NCI-H526 (cell line): ENCODE results near the gene CD300LF.

Experiments
- DNase-seq, 2 experiments: peaks; one replicate each; lab custom pipeline; 2025; lab: John Stamatoyannopoulos, UW

Gene CD300LF

DNA sequence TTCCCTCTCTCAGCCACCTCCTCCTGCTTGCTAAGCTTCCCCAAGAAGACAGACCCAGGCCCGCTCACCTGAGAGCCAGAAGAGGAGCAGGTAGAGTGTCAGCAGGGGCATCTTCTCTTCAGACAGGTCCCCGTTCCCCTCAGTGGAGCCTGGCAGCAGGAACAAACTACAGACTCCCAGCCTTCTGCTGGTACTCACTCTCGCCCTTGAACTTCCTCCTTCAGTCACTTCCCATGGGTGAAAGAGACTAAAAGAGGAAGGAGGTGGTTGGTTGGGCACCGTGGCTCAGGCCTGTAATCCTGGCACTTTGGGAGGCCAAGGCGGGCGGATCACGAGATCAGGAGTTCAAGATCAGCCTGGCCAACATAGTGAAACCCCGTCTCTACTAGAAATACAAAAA, at the start of gene CD300LF:
CD300LF (minus strand) TSS at position 168 of the 400 bp plus-strand sequence; CDS start at position 111, 57 bp downstream.
- DNase-seq: no peak

DNA sequence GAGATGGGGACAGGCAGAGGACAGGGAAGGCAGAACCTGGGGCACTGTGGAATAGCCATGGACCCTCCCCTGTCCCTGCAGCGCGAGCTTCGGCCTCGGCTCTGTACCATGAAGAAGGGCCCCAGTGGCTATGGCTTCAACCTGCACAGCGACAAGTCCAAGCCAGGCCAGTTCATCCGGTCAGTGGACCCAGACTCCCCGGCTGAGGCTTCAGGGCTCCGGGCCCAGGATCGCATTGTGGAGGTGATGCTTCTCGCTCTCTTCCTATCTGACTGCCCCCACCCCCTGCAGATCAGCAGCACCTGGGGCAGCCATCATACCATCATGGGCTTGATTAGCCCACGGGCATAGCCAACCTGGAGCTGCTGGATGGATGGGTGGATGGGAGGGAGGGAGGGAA, 49.2 kb upstream of the CD300LF start:
- DNase-seq: no peak

DNA sequence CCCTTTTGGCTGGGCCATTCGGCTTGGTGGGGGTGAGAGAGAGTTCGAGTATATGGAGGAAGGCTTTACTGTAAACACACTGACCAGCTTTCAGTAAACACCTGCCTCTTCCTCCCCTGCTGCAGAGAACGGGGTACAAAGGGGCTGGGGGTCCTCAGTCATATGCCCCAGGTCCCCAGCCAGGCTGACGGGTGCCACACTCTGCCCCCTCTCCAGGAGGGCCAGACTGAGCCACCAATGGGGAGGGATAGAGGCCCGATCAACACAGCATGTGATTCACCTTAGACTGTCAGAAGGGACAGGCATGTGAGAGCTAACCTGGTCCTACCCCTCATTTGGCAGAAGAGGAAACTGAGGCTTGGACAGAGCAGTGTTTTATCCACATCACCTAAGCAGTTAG, 48.7 kb upstream of the CD300LF start:
- no peak for DNase-seq

DNA sequence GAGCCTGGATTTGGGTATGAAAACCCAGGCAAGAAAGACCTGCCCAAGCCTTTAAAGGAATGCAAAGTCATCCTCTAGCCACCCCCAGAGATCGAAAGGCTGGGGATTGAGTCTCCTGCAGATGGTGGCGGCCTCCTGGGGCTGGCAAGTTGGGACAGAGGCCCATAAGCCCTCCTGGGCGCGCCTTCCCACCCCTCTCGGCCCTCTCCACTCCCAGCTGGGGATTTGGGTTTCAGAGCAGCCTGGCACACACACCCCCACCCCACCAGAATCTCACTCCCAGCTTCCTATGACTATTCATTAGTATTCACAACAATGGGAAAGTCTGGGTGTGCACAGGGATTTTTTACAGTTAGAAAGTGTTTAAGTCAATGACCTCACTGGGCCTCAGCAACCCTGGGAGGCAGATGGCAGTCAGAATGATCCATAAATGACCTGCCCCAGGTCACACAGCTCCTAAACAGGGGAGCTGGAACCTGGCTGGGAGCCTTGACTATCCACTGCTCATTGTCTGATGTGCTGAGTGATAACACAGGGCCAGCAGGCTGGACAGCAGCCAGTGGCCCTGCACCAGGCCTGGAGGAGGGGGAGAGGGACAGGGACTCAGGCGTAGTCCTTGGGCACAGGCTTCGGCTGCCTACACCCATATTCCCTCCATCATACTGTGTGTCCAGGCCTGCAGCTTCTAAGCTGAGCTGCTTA, 47.8 kb upstream of the CD300LF start:
- DNase-seq: no peak

DNA sequence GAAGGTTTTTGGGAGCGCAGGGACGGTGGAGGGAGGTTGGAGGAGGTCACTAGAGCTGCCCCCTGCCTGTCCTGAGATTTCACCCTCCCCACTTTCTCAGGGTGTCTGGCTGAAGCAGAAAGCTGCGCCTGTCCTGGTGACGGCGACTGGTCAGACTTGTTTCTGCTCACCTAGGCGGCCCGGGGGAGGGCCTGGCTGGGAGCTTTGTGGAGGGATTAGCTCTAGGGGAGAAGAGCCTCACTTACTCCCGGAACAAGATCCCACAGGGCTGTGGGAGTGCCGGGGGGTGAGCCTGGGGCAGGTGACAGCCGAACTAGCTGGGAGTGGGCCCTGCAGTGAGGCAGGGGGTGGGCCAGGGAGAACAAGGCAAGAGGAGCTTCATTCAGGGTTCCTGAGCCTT, 47.2 kb upstream of the CD300LF start:
- peak in 1 of 2 experiments; percentile 59 for DNase-seq

DNA sequence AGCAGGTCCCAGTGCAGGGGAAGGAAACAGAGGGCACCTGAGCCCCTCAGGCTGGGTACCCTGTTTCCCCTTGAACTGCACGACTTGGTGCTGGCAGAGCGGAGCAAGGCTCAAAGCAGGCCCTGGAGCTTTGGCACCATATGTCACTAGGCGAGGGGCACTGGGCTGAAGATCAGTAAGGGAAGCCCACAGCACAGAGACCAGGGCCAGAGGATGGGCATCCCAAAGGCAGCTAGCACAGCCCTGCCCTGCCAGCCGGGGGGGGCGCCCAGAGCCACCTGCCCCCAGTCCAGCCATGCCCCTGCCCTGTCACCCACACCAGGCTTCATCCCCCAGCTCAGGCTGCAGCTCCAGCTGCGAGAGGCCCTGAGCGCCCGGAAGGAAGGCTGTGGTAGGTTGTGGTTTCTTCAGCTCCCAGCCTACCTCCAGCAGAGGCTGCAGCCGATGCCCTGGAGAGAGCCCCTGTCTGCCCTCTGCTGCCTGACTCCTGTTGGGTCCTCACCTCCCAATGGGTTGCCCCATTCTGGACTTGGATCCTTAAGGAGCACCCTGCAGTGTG, 46.6 kb upstream of the CD300LF start:
- peak in 1 of 2 experiments; percentile 35 for DNase-seq

DNA sequence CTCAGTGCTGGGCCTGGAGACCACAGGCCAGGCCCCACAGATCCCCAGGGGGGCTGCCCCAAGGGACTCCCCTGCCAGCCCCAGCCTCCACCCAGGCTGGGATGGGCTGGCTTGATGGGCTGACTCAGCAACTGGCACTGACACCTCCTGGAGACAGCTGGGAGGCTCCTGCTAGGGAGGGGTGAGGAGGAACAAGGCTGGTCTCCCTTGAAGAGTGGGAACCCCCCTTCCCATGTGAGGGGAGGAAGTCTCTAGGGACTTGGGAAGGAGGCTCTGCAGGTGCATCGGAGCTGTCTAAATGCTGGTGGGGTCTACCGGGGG, 46.1 kb upstream of the CD300LF start:
- DNase-seq: no peak

DNA sequence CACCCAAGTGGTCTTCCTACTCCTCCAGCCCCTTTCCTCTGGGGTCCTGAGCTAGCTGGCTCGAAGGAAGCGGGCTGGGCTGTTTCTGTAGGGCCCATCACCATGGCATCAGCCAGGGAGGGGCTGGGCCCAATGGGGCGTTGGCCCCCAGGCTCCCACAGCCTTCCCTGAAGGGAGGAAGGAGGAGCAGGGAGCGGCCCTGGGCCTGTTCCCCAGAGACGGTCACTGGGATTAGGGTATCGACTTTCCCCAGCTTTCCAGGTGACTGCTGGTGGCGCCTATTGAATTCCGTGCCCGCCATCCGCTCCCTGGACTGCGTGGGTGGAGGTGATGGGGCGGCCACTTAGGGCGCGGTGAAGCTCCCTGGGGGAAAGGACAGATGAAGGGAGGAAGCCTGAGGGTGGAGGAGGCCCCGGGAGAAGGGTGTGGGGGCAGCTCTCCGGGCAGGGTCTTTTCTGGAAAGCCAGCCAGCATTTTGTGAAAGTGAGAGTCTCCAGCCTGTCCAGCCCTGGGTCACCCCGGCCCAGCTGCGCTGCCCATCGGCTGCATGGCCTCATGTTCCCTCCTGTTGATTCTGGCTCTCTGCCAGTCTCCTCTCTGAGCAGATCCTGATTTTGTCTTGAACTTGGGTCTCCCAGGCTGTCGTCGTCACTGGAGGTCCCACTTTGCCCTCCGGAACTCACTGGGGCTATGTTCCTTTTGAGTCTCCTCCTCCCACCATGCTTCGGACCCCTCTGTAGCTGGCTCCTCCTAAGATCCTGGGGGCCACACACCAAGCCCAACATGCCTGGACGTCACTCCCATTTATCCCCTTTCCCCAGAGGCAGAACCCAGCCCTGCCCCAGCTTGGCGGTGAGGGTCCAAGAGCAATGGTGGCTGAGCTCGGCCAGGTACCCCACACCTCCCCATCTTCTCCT, 45.5 kb upstream of the CD300LF start:
- peak; percentile 56 to 81 for DNase-seq

DNA sequence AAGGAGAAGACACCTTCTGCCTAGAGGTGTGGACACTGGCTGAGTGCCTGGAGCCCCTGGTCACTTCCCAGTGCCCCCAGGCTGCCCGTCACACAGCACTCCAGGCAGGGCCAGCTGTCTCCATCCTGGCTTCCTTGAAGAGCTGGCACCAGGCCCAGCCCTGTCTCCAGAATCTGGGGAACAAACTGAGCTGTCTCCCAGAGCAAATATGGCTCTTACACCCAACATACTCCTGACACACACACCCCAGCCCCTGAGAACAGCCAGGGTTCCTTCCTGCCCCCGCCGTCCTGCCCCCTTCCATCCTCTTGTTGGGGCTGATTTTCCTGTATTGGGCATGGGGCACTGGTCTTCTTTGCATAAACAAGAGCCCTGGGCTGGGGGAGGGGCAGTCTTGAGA, 44.8 kb upstream of the CD300LF start:
- no peak for DNase-seq

DNA sequence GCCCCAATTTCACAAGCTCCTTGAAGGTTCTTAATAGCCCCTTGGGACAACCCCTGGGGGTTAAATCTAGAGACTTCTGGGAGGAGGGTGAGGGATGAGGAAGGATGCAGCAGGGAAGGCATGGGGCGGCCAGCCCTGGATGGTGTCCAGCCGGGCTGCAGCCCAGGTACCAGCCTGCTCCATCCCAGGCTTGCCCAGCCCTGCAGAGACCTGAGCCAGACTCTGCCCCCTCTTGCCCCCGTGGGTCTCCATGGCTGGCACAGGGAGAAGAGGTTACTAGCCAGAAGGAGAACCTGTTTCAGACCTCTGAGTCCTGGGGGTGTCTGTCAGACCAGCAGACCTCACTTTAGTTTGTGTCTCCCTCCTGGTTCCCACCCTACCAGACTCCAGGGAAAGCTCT, 44.2 kb upstream of the CD300LF start:
- no peak for DNase-seq

DNA sequence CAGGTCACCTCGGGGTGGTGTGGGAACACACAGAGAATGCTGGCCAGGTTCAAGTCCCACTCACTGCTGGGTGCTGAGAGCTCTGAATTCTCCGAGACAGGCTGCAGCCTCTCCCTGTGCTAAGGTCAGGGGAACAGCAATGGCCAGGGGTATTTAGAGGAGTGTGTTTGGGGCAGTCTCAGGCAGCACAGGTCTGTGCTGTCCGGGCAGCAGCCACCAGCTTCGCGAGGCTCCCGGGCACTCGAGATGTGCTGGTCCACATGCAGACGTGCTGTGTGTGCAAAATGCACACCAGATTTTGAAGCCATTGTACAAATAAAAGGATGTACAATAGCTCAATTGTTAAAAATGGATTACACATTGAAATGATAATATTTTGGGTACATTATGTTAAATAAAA, 42.8 kb upstream of the CD300LF start:
- no peak for DNase-seq

DNA sequence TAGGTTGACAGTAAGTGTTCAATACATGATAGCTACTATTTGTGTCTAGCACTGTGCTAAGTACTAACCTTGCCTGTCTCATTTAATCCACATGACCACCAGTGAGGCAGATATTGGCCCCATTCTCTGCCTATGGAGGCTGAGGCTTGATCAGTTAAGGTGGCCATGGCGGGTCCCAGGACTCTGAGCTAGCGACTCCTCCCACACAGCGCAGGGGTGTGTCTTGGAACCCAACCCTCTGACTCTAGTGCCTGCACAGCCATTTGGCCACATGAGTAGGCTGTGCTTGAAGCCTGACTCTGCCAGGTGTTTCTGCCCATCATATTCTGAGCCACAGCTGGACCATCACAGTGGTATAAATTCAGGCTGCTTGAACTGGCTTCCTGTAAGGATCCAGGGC, 42.1 kb upstream of the CD300LF start:
- no peak for DNase-seq

DNA sequence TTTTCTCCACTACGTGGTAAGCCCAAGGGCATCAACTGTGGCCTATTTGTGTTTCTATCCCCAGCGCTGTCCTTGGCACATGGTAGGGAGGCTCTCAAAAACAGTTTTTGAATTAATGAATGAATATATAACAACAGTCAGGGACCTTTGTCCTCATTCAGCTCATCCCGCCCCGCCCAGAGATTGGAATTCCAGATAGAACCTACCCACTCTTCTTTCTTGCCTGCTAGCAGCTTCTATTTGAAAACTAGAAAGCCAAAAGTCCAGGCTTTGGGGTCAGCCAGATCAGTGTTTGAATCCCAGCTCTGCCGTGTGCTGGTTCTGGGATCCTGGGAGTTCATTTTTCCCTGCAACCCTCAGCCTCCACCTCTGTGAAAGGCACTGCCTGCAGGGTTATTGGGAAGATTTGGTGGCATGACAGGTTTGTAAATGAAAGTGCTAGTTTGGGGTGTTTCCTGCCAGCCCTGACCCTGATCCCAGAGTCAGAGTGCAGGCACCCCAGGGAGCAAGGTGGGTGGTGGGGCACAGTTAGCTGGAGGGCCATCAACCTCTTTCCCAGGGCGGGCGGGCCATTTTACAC, 40.2 kb upstream of the CD300LF start:
- DNase-seq: no peak

DNA sequence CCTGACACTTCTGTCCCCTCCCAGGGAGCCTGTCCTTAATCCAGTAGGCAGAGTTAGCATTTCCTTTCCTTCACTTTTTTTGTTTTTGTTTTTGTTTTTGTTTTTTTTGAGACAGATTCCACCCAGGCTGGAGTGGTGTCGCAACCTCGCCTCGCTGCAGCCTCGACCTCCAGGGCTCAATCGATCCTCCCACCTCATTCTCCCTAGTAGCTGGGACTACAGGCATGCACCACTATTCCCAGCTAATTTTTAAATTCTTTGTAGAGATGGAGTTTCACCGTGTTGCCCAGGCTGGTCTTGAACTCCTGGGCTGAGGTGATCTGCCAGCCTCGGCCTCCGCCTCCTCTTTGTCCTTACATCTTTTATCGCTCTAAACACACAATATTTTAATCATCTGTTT, 39.7 kb upstream of the CD300LF start:
- no peak for DNase-seq

DNA sequence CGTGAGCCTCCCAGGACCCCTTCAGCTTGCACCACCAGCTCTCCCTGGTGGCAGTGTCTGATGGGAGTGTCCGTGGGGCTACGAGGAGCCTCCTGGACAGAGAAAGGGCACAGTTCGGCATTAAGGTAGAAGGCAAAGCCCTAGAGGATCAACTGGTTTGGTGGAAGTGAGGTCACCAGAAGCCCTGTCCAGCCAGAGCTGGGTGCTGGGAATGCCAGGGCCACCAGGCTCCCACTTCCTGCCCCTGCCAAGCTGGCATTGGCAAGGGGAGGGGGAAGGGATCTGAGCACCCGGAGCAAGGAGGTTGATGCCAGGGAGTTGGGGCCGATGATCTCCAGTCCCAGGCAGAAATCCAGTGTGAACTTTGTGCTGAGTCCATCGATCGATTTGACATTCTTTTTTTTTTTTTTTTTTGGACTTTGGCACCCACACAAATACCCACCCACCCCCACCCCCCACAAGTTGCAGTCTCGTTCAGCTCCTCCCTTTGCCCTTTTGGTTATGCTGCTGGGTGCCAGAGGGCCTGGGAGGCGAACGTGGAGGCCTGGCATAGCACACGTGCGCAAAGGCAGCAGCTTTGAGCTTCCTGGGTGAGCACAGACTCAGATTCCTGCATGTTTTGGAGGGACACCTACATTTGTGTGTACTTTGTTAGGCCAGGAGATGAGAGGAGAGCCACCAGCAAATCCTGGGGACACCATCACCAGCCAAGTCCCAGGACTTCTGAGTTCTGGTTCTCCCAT, 37.8 kb upstream of the CD300LF start:
- DNase-seq: no peak

DNA sequence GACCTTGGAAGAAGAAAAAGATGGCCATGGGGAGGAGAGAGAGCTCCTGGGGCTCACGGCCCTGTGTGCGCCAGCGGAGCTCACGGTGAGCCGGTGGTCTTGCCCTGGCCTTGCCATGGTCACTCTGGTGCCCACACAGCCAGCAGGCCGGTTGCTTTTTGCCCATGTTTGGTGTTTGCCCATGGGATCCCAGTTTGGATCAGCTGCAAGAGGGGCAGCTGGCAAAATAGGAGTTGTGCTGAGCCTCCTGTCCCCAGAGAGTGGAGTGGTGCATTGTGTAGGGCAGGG, 37.3 kb upstream of the CD300LF start:
- DNase-seq: no peak

DNA sequence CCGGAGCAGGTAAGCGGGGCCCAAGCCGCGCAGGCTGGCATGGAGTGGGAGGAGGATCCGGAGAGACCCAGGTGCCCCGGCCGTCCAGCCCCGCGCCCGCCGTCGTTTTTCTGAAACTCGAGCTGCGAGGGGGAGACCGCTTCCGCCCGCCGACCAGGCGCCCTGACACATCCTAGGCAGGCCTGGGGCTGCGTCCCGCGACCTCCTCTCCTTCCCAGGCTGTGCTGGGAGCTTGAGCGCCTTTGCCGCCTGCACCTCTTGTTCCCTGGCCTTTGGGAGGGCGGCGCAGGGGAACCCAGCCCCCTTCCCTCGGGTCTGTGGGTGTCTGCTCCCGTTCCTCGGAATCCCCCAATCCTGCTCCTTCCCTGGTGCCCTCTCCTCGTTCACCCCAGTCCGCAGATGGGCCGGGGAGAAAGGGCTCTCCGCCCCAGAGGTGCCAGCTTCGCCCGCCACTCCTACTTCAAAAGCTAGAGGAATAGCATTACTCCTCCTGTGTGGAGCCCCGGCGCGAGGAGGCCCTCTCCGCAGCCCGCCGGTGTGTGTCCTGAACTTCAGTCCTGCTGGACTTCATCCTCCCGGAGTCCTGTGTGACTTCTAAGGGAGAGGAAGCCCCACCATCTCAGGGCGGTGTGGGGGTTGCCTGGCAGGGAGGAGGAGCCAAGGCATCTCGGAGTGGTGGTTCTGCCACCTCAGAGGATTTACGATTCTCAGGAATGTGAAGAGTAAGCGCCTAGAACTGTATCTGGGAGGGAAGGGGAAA, 36.7 kb upstream of the CD300LF start:
- DNase-seq: peak in 1 of 2 experiments; percentile 70

DNA sequence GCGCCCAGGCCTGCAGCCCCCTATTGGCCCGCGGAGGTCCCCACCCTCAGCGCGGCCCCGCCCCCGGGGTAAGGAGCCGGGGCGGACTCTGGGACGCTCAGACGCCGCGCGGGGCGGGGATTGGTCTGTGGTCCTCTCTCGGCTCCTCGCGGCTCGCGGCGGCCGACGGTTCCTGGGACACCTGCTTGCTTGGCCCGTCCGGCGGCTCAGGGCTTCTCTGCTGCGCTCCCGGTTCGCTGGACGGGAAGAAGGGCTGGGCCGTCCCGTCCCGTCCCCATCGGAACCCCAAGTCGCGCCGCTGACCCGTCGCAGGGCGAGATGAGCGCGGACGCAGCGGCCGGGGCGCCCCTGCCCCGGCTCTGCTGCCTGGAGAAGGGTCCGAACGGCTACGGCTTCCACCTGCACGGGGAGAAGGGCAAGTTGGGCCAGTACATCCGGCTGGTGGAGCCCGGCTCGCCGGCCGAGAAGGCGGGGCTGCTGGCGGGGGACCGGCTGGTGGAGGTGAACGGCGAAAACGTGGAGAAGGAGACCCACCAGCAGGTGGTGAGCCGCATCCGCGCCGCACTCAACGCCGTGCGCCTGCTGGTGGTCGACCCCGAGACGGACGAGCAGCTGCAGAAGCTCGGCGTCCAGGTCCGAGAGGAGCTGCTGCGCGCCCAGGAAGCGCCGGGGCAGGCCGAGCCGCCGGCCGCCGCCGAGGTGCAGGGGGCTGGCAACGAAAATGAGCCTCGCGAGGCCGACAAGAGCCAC, 36.0 kb upstream of the CD300LF start, which contains the start of gene NHERF1:
NHERF1 (plus strand) TSS at position 100 of the 750 bp plus-strand sequence; CDS start at position 319, 219 bp downstream.
- DNase-seq: peak; percentile 76 to 97

DNA sequence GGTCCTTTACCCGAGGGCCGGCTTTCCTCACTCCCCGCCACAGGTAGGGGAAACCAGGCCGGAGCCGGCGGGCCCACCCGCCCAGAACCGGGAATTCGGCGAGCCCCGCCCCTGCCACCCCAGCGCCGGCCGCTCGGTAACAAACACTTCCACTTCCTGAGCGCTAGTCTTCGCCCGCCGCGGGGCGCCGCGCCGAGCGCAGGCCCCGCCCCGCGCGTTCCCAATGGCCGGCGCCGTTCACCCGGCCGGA, 35.5 kb upstream of the CD300LF start:
- DNase-seq: no peak

DNA sequence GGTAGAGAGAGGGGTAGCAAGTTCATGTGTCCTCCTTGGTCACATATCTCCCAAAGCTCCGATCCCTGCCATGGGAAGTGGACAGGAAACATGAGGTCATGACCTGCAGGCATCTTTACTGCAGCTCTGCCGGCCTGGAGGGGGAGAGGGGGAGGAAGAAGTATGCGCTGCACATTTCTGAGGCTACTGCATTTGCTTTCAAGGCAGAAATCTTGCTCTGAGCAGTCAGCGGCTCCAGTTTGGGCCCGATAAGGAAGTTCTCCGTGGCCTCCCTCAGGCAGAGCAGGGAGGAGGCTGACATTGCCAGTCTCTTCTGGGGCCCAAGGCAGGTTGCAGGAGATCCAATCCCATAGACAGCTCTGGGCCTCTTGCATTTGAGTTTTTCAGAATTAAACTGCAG, 34.2 kb upstream of the CD300LF start:
- no peak for DNase-seq

DNA sequence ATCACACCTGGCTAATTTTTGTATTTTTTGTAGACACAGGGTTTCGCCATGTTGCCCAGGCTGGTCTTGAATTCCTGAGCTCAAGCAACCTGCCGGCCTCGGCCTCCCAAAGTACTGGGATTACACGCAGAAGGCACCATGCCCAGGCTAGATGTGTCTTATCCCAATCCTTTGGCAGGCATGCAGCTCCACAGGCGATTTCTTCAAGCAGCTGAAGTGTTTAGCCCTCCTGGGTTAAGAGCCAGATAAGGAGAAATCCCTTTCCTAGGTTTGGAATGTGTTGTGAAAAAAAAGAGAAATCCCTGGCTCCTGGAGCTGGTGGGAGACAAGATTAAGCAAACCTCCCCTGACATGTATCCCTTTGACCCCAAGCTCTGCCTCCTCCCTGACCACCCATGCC, 33.7 kb upstream of the CD300LF start:
- no peak for DNase-seq
